ENCODE results near the gene CEP70.
"Not testable (repeated sequence)": the region's sequence is repeated elsewhere in the genome, so short reads cannot be mapped to it uniquely, and the experiment has no call there.

Gene CEP70

DNA sequence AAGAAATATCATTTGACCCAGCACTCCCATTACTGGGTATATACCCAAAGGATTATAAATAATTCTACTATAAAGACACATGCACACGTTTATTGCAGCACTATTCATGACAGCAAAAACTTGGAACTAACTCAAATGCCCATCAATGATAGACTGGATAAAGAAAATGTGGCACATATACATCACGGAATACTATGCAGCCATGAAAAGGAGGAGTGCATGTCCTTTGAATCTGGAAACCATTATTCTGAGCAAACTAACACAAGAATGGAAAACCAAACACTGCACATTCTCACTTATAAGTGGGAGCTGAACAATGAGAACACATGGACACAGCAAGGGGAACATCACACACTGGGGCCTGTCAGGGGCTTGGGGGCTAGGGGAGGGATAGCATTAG lies 27.8 kb downstream of the CEP70 start:
- not testable (repeated sequence) for H3K36me3 Mint-ChIP-seq (ENCODE audit: low read depth); H3K4me3 Mint-ChIP-seq; H3K27ac Mint-ChIP-seq; H3K27me3 Mint-ChIP-seq (ENCODE audit: low read depth); H3K9me3 Mint-ChIP-seq; H3K4me1 Mint-ChIP-seq (ENCODE audit: low read depth)

DNA sequence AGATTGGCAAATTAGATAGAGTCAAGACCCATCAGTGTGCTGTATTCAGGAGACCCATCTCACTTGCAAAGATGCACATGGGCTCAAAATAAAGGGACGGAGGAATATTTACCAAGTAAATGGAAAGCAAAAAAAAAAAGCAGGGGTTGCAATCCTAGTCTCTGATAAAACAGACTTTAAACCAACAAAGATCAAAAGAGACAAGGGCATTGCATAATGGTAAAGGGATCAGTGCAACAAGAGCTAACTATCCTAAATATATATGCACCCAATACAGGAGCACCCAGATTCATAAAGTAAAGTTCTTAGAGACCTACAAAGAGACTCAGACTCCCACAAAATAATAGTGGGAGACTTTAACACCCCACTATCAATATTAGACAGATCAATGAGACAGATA lies 31.2 kb downstream of the CEP70 start:
- H3K4me3 Mint-ChIP-seq; H3K4me1 Mint-ChIP-seq (ENCODE audit: low read depth); H3K27ac Mint-ChIP-seq; H3K27me3 Mint-ChIP-seq (ENCODE audit: low read depth): not testable (repeated sequence)
- peaks cover 15% of the 10 kb centered on the region for H3K36me3 Mint-ChIP-seq (ENCODE audit: low read depth)
- H3K9me3 Mint-ChIP-seq, result peaks cover 23% of the 10 kb centered on the region

GRCh38 chr3:138560501-138560900 lies 33.6 kb downstream of the CEP70 start:
- Mint-ChIP-seq H3K9me3 (peaks cover 29% of the 10 kb centered on the region), H3K27me3 (ENCODE audit: low read depth) (no peaks in the 10 kb centered on the region), H3K27ac (no peak overlapping the region), H3K4me3 (no peak overlapping the region), H3K36me3 (ENCODE audit: low read depth) (peaks cover 15% of the 10 kb centered on the region), H3K4me1 (ENCODE audit: low read depth) (peaks cover 6% of the 10 kb centered on the region)

- Mint-ChIP-seq H3K36me3 (ENCODE audit: low read depth) (peaks cover 19% of the 10 kb centered on the region), H3K9me3 (peaks cover 32% of the 10 kb centered on the region)
These were observed 34.9 kb downstream of the CEP70 start for GRCh38 chr3:138559134-138559533.

GRCh38 chr3:138554775-138555174 lies 39.3 kb downstream of the CEP70 start:
- Mint-ChIP-seq H3K9me3 (peaks cover 51% of the 10 kb centered on the region), H3K36me3 (ENCODE audit: low read depth) (peaks cover 27% of the 10 kb centered on the region), H3K4me1 (ENCODE audit: low read depth) (peaks cover 11% of the 10 kb centered on the region)
- not testable (repeated sequence) for H3K27ac Mint-ChIP-seq; H3K4me3 Mint-ChIP-seq; H3K27me3 Mint-ChIP-seq (ENCODE audit: low read depth)

More at GRCh38 chr3:138559134-138559533, 34.9 kb downstream of the CEP70 start:
- Mint-ChIP-seq H3K4me1 (ENCODE audit: low read depth) (peaks cover 6% of the 10 kb centered on the region), H3K27me3 (ENCODE audit: low read depth) (no peaks in the 10 kb centered on the region), H3K4me3 (no peak overlapping the region), H3K27ac (no peak overlapping the region)

DNA sequence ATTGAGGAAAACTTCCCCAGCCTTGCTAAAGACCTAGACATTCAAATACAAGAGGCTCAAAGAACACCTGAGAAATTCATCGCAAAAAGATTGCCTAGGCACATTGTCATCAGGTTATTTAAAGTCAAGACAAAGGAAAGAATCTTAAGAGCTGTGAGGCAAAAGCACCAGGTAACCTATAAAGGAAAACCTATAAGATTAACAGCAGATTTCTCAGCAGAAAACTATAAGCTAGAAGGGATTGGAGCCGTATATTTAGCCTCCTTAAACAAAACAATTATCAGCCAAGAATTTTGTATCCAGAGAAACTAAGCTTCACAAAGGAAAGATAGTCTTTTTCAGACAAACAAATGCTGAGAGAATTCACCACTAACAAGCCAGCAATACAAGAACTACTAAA lies 43.1 kb downstream of the CEP70 start:
- Mint-ChIP-seq H3K9me3 (peaks cover 61% of the 10 kb centered on the region), H3K4me1 (ENCODE audit: low read depth) (peaks cover 11% of the 10 kb centered on the region), H3K36me3 (ENCODE audit: low read depth) (peaks cover 46% of the 10 kb centered on the region)
- not testable (repeated sequence) for H3K27ac Mint-ChIP-seq; H3K4me3 Mint-ChIP-seq; H3K27me3 Mint-ChIP-seq (ENCODE audit: low read depth)

GRCh38 chr3:138549179-138549977 lies 44.7 kb downstream of the CEP70 start:
- H3K27ac Mint-ChIP-seq, result no peak overlapping the region
- peaks cover 46% of the 10 kb centered on the region for H3K36me3 Mint-ChIP-seq (ENCODE audit: low read depth)
- no peak overlapping the region for H3K4me3 Mint-ChIP-seq
- H3K4me1 Mint-ChIP-seq (ENCODE audit: low read depth), result peaks cover 11% of the 10 kb centered on the region
- peaks cover 69% of the 10 kb centered on the region for H3K9me3 Mint-ChIP-seq
- no peaks in the 10 kb centered on the region for H3K27me3 Mint-ChIP-seq (ENCODE audit: low read depth)

DNA sequence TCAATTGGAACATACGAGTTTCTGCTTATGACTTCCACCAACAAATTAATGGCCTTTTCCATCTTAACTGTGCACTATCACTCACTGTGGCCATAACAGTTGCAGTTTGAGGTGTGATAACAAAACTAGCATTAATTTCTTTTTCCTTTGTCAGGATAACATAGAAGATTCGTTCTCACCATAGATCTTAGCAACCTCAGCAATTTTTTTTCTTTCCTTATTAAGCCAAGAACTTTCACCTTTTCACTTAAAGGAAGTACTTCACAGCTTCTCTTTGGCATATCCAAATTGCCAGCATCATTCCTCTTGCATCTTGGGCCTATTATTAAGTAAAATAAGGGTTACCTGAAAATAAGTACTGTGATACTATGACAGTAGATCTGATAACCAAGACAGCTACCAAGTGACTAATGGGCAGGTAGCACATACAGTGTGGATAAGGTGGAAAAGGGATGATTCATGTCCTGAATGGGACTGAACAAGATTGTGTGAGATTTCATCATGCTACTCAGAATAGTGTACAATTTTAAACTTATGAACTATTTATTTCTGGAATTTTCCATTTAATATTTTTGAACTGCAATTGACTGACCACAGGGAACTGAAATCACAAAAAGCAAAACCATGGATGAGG lies 46.6 kb downstream of the CEP70 start:
- peaks cover 46% of the 10 kb centered on the region for H3K36me3 Mint-ChIP-seq (ENCODE audit: low read depth)
- H3K4me1 Mint-ChIP-seq (ENCODE audit: low read depth), result peaks cover 6% of the 10 kb centered on the region
- H3K9me3 Mint-ChIP-seq, result peaks cover 73% of the 10 kb centered on the region
- H3K27ac Mint-ChIP-seq, result no peak overlapping the region
- no peaks in the 10 kb centered on the region for H3K27me3 Mint-ChIP-seq (ENCODE audit: low read depth)
- no peak overlapping the region for H3K4me3 Mint-ChIP-seq

DNA sequence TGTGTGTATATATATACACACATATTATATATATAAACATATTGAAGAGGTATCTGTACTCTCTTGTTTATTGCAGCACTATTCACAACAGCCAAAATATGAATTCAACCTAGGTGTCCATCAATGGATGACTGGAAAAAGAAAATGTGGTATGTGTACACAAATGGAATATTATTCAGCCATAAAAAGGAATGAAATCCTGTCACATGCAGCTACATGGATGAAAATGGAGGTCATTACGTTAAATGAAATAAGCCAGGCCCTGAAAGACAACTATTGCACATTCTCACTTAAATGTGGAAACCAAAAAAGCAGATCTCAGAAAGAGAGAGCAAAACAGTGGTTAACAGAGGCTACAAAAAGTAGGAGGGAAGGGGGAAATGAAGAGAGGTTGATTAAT lies 49.5 kb downstream of the CEP70 start:
- Mint-ChIP-seq H3K4me1 (ENCODE audit: low read depth) (no peaks in the 10 kb centered on the region), H3K36me3 (ENCODE audit: low read depth) (peaks cover 47% of the 10 kb centered on the region), H3K27ac (no peak overlapping the region), H3K27me3 (ENCODE audit: low read depth) (no peaks in the 10 kb centered on the region), H3K4me3 (no peak overlapping the region), H3K9me3 (peaks cover 71% of the 10 kb centered on the region)

DNA sequence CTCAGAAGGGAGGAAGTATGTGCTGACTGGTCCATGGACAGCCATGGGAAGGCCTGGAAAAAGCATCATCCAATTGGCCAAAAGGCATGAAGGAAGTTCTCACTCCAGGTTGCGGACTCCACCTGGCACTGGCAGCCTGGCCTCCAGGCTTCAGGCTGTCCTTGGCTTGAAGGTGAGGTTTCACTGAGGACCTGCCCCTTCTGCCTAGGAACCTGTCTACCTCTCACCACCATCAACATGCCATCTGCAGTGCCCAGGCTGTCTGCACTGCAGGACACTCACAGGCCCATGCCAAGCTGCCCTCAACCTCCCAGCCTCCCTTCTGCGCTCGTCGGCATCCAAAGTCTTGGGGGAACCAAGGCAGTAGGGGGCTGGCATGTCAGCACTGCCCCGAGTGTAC lies 51.1 kb downstream of the CEP70 start:
- Mint-ChIP-seq H3K4me3 (no peak overlapping the region), H3K36me3 (ENCODE audit: low read depth) (peaks cover 43% of the 10 kb centered on the region), H3K27me3 (ENCODE audit: low read depth) (no peaks in the 10 kb centered on the region), H3K27ac (no peak overlapping the region), H3K4me1 (ENCODE audit: low read depth) (no peaks in the 10 kb centered on the region), H3K9me3 (peaks cover 71% of the 10 kb centered on the region)

DNA sequence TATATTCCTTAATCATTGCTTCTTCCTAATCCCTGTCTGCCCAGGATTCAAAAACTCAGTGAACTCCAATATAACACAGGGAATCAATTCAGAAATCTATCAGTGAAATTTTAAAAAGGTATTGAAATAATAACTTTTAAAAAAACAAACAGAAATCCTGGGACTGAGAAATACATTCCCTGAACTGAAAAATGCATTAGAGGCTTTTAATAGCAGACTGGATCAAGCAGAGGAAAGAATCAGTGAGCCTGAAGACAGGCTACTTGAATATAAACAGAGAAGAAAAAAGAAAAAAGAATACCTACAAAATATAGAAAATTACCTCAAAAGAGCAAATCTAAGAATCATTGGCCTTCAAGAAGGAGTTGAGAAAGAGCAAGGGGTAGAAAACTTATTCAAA lies 54.7 kb downstream of the CEP70 start:
- H3K4me1 Mint-ChIP-seq (ENCODE audit: low read depth), result no peaks in the 10 kb centered on the region
- no peak overlapping the region for H3K27ac Mint-ChIP-seq
- H3K9me3 Mint-ChIP-seq, result peaks cover 38% of the 10 kb centered on the region

DNA sequence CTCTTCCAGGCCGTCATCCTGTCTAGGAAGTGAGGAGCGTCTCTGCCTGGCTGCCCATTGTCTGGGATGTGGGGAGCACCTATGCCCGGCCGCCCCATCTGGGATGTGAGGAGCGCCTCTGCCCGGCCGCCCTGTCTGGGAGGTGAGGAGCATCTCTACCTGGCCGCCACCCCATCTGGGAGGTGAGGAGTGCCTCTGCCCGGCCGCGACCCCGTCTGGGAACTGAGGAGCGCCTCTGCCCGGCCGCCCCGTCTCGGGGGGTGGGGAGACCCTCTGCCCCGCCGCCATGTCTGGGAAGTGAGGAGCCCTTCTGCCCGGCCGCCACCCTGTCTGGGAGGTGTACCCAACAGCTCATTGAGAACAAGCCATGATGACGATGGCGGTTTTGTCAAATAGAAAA lies 72.6 kb downstream of the CEP70 start:
- not testable (repeated sequence) for H3K27ac Mint-ChIP-seq; H3K9me3 Mint-ChIP-seq; H3K4me3 Mint-ChIP-seq; H3K27me3 Mint-ChIP-seq (ENCODE audit: low read depth); H3K4me1 Mint-ChIP-seq (ENCODE audit: low read depth)
- peaks cover 21% of the 10 kb centered on the region for H3K36me3 Mint-ChIP-seq (ENCODE audit: low read depth)

More for the DNA sequence above, 54.7 kb downstream of the CEP70 start:
- H3K4me3 Mint-ChIP-seq, result no peak overlapping the region
- no peaks in the 10 kb centered on the region for H3K27me3 Mint-ChIP-seq (ENCODE audit: low read depth)
- peaks cover 29% of the 10 kb centered on the region for H3K36me3 Mint-ChIP-seq (ENCODE audit: low read depth)

DNA sequence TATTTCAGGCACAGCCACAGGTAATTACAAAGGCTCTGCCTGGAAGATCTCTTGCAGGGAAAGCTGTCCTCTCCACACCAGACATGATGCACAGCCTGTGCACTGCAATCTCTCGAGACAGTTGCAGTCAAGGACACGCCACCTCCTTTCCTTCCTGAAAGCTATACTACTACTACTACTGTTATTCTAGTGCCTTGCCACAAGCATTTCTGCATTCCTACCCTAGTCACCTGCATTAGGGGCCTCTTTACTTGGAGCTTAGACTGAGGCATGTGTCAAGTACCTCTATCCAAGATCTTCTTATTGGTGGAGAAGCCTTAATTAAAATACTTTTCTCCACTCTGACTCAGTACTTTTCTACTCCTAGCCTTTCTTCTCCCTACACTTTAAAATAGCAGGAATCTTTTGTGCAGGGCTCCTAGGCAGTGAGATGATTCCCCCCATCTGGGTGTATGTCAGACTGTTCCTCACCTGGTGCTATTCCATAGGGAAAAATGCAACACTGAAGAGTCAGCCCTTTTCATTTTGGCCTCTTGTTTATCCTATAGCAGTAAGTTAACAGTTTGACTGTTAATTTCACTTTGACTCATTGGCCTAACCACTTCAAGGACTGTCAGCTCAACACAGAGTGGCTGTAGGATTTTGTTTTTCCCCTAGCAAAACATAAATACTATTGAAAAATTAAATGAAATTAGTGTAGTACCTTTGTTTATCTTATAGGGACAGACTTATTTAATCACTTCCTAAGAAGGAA lies 80.8 kb downstream of the CEP70 start:
- no peaks in the 10 kb centered on the region for H3K9me3 Mint-ChIP-seq
- H3K27me3 Mint-ChIP-seq (ENCODE audit: low read depth), result no peaks in the 10 kb centered on the region
- peak overlapping the region; percentile 55 for H3K4me3 Mint-ChIP-seq
- peaks cover 22% of the 10 kb centered on the region for H3K4me1 Mint-ChIP-seq (ENCODE audit: low read depth)
- H3K36me3 Mint-ChIP-seq (ENCODE audit: low read depth), result peaks cover 15% of the 10 kb centered on the region
- H3K27ac Mint-ChIP-seq, result peak overlapping the region; percentile 75

GRCh38 chr3:138511945-138512344 lies 82.1 kb downstream of the CEP70 start:
- no peak overlapping the region for H3K4me3 Mint-ChIP-seq
- H3K36me3 Mint-ChIP-seq (ENCODE audit: low read depth), result peaks cover 11% of the 10 kb centered on the region
- H3K27me3 Mint-ChIP-seq (ENCODE audit: low read depth), result no peaks in the 10 kb centered on the region
- no peak overlapping the region for H3K27ac Mint-ChIP-seq
- peaks cover 22% of the 10 kb centered on the region for H3K4me1 Mint-ChIP-seq (ENCODE audit: low read depth)
- no peaks in the 10 kb centered on the region for H3K9me3 Mint-ChIP-seq

DNA sequence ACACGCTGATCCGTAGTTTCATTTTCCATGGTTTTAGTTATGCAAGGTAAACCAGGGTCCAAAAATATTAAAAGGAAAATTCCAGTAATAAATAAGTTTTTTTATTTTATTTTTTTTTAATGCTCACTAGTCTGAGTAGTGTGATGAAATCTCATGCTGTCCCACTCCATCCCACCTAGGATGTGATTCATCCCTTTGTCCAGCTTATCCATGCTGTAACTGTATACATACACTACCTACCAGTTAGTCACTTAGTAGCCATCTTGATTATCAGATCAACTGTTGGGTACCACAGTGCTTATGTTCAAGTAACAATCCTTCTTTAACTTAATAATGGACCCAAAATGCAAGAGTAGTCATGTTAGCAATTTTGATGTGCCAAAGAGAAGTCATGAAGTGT lies 84.5 kb downstream of the CEP70 start:
- H3K27ac Mint-ChIP-seq, result no peak overlapping the region
- no peak overlapping the region for H3K4me3 Mint-ChIP-seq
- H3K27me3 Mint-ChIP-seq (ENCODE audit: low read depth), result no peaks in the 10 kb centered on the region
- peaks cover 22% of the 10 kb centered on the region for H3K4me1 Mint-ChIP-seq (ENCODE audit: low read depth)
- no peaks in the 10 kb centered on the region for H3K9me3 Mint-ChIP-seq
- H3K36me3 Mint-ChIP-seq (ENCODE audit: low read depth), result peaks cover 2% of the 10 kb centered on the region

Measured in T-helper 1 cell treated with Interleukin-12 subunit alpha and Interleukin-12 subunit beta and Interleukin-4 antibody, amounts not matched to agents 30 μg/mL and 1 μg/mL, for 36 hours (primary cell).